Activated CD8-positive, alpha-beta memory T cell treated with anti-CD3 and anti-CD28 coated beads for 24 hours (primary cell): ENCODE data around the gene AADACL4.
A peak's percentile ranks its signal among the peaks of the same experiment; 100 is the strongest.

Source experiments
- DNase-seq: peaks from one replicate; pipeline ENCODE4 v3.0.0-alpha.2; 2020

Gene AADACL4

GRCh38 chr1:12614402-12615158 is 29.3 kb upstream of the AADACL4 start:
- DNase-seq = no peak

- no peak for DNase-seq
Measured at GRCh38 chr1:12615159-12615864, 28.6 kb upstream of the AADACL4 start.

GRCh38 chr1:12615865-12616708 is 27.8 kb upstream of the AADACL4 start:
- peak; percentile 68 for DNase-seq

- peak; percentile 80 for DNase-seq
Measured at GRCh38 chr1:12616709-12617373, 27.0 kb upstream of the AADACL4 start.

GRCh38 chr1:12617511-12617900 is 26.4 kb upstream of the AADACL4 start:
- DNase-seq = no peak

- peak; percentile 88 for DNase-seq
Measured at GRCh38 chr1:12617901-12618660, 25.8 kb upstream of the AADACL4 start, which contains the start of gene DHRS3. Gene DHRS3 (minus strand): TSS chr1:12618210. CDS start chr1:12617348, 862 bp downstream.

- DNase-seq = no peak
Measured at GRCh38 chr1:12618661-12618964, 25.3 kb upstream of the AADACL4 start.

- DNase-seq = peak; percentile 87
Measured at GRCh38 chr1:12618965-12619791, 24.7 kb upstream of the AADACL4 start.

- DNase-seq = peak; percentile 91
Measured at GRCh38 chr1:12619792-12620487, 23.9 kb upstream of the AADACL4 start.

- peak; percentile 74 for DNase-seq
Measured at GRCh38 chr1:12620488-12620865, 23.4 kb upstream of the AADACL4 start.

- no peak for DNase-seq
Measured at GRCh38 chr1:12620931-12621330, 23.0 kb upstream of the AADACL4 start.

GRCh38 chr1:12621346-12622335 is 22.2 kb upstream of the AADACL4 start:
- DNase-seq = no peak

- DNase-seq = no peak
Measured at GRCh38 chr1:12622506-12622905, 21.4 kb upstream of the AADACL4 start.

- no peak for DNase-seq
Measured at GRCh38 chr1:12625276-12625675, 18.6 kb upstream of the AADACL4 start.

GRCh38 chr1:12626888-12627287 is 17.0 kb upstream of the AADACL4 start:
- no peak for DNase-seq

- DNase-seq = no peak
Measured at GRCh38 chr1:12627296-12627695, 16.6 kb upstream of the AADACL4 start.

- DNase-seq = no peak
Measured at GRCh38 chr1:12629511-12629956, 14.4 kb upstream of the AADACL4 start.

- DNase-seq = no peak
Measured at GRCh38 chr1:12629985-12630760, 13.7 kb upstream of the AADACL4 start.
